Memory B cell (primary cell): Measurements from ENCODE around the gene CNPY1.

Source experiments
- ATAC-seq: fragments of 150-1000 bp; cut with Tn5 transposase; 2 replicates; pipeline ENCODE4 v1.10.0; 2021; ENCODE audit warnings: low read depth, mild to moderate bottlenecking, moderate library complexity
- DNase-seq, 2 donors: peaks; one replicate each; pipeline ENCODE4 v3.0.0; 2022; ENCODE audit warnings: low spot score in 2 of 2
- H3K27ac Mint-ChIP-seq: one replicate; pipeline ENCODE4 v1.8.0; 2022; ENCODE audit warnings: mild to moderate bottlenecking, moderate library complexity, mixed read lengths
- H3K27me3 Mint-ChIP-seq: one replicate; pipeline ENCODE4 v1.8.0; 2022; ENCODE audit warnings: mixed read lengths
- H3K36me3 Mint-ChIP-seq: one replicate; pipeline ENCODE4 v1.8.0; 2022; ENCODE audit warnings: mild to moderate bottlenecking, mixed read lengths
- H3K4me1 Mint-ChIP-seq: one replicate; pipeline ENCODE4 v1.8.0; 2022; ENCODE audit warnings: mixed read lengths
- H3K4me3 Mint-ChIP-seq: one replicate; pipeline ENCODE4 v1.8.0; 2022; ENCODE audit warnings: mild to moderate bottlenecking, moderate library complexity, mixed read lengths
- H3K9me3 Mint-ChIP-seq: one replicate; pipeline ENCODE4 v1.8.0; 2022; ENCODE audit warnings: mixed read lengths

Gene CNPY1

DNA sequence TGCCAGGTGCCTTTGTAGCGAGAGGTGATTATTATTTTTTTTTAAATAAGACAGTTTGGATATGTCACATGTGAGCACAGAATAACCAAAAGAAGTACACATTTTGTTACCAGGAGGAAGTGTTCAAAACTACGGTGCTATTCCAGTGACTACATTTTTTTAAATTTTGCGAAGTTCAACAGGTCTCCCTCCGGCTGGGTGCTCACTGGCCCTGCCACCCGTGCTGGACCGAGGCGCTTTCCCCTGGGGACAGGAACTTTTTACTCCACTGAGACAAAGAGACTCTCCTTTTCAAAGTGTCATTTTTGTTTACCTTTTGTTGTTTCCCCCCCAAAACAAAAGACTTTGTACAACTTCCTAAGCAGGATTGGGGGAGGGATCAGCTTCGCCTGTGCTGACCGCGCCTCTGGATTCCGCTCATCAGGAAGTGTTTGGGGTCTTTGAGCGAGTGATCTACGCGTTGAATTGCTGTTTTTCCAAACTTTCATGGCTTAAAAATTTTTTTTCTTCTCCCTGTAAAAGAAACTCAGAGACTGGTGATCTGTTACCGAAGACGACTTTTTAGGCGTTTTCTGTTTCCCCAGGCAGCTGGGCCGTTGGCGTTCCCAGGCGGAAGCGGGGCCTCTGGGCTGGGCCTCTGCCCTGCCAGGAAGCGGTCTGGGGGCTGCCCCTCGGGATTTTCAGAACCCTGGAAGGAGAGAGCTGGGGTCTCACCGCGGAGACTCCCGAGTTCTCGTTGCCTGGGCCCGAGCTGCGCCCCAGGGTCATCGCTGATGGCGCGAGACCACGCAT, 81.2 kb downstream of the CNPY1 start:
- no peak for DNase-seq

DNA sequence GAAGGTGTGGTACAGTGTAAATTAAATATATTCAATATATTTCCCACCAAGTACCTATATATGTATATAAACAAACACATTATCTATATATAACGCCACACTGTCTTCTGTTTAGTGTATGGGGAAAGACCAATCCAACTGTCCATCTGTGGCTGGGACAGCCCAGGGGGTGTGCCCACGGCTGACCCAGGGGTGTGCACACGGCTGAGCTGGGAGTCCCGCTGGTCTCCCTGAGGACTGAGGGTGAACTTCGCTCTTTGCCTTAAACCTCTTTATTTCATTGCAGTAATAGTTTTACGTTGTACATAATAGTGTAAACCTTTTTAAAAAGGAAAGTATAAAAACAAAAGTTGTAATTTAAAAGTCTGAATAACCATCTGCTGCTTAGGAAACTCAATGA, 82.2 kb downstream of the CNPY1 start:
- DNase-seq, result no peak
- Mint-ChIP-seq H3K4me3 (no peak overlapping the region), H3K36me3 (peaks cover 2% of the 10 kb centered on the region), H3K4me1 (peaks cover 6% of the 10 kb centered on the region), H3K9me3 (no peaks in the 10 kb centered on the region), H3K27me3 (peaks cover 30% of the 10 kb centered on the region), H3K27ac (no peak overlapping the region)
- no peak for ATAC-seq

More for the DNA sequence above, 81.2 kb downstream of the CNPY1 start:
- no peak overlapping the region for H3K4me3 Mint-ChIP-seq
- ATAC-seq, result no peak
- H3K27ac Mint-ChIP-seq, result no peak overlapping the region
- H3K4me1 Mint-ChIP-seq, result peaks cover 2% of the 10 kb centered on the region
- H3K9me3 Mint-ChIP-seq, result no peaks in the 10 kb centered on the region
- peaks cover 29% of the 10 kb centered on the region for H3K27me3 Mint-ChIP-seq
- peaks cover 2% of the 10 kb centered on the region for H3K36me3 Mint-ChIP-seq

DNA sequence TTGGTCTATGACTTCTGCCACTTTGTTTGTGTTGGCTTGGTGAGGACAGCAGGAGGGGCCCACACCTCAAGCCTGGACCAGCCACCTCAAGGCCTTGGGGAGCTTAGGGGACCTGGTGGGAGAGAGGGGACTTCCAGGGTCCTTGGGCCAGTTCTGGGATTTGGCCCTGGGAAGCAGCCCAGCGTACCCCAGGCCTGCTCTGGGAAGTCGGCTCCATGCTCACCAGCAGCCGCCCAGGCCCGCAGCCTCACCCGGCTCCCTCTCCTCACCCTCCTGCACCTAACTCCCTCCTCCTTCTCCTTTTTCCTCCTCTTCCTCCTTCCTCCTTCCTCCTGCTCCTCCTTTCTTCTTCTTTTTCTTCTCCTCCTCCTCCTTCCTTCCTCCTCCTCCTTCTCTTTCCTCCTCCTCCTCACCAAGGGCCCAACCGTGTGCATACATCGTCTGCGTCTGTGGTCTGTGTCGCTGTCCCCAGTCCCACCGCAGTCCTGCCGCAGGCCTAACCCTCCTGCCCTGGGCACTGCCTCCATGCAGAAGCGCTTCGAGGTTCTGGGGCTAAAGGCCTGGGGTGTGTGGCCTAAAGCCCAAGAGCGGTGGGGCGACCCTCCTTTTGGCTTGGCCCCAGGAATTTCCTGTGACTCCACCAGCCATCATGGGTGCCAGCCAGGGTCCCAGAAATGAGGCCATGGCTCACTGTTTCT, 83.1 kb downstream of the CNPY1 start:
- DNase-seq (no peak), ATAC-seq (no peak)
- Mint-ChIP-seq H3K36me3 (peaks cover 2% of the 10 kb centered on the region), H3K27me3 (peaks cover 26% of the 10 kb centered on the region), H3K27ac (no peak overlapping the region), H3K4me1 (peaks cover 7% of the 10 kb centered on the region), H3K4me3 (no peak overlapping the region), H3K9me3 (no peaks in the 10 kb centered on the region)

DNA sequence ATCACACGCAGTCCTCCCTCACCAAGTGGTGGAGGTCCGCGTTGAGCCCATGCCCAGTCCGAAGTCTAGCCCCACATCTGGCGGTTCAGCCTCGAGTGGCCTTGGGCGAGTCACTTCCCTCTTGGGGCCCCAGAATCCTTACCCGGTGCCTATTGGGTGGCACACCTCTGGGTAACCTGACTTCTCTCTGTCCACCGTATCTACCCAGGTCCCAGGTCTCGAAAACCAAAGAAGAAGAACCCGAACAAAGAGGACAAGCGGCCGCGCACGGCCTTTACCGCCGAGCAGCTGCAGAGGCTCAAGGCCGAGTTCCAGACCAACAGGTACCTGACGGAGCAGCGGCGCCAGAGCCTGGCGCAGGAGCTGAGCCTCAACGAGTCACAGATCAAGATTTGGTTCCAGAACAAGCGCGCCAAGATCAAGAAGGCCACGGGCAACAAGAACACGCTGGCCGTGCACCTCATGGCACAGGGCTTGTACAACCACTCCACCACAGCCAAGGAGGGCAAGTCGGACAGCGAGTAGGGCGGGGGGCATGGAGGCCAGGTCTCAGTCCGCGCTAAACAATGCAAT, 84.1 kb downstream of the CNPY1 start:
- Mint-ChIP-seq H3K27ac (no peak overlapping the region), H3K4me1 (peaks cover 7% of the 10 kb centered on the region), H3K27me3 (peaks cover 26% of the 10 kb centered on the region), H3K36me3 (peaks cover 2% of the 10 kb centered on the region), H3K4me3 (no peak overlapping the region), H3K9me3 (no peaks in the 10 kb centered on the region)
- ATAC-seq, result no peak
- no peak for DNase-seq

DNA sequence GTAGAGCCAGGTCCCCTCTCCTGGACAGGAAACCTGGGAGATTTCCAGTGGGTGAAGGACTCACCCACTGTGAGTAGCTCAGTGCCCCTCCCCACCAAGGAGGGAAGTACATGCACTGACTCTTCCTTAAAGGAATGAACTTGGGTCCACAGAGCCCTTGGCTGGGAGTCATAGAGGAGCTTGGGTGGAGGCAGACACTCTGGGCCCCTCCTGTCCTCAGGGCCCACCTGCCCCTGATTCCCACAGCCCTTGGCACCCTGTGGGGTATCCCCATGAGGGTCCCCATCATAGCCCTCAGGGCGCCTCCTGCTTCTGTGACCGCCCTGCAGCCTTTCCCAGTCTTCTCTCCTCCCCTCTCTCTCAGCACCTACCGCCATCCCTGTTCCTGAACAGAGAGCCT, 84.7 kb downstream of the CNPY1 start:
- DNase-seq (no peak), ATAC-seq (no peak)
- H3K36me3 Mint-ChIP-seq, result peaks cover 2% of the 10 kb centered on the region
- no peaks in the 10 kb centered on the region for H3K9me3 Mint-ChIP-seq
- H3K27me3 Mint-ChIP-seq, result peaks cover 26% of the 10 kb centered on the region
- no peak overlapping the region for H3K4me3 Mint-ChIP-seq
- H3K4me1 Mint-ChIP-seq, result peaks cover 7% of the 10 kb centered on the region
- no peak overlapping the region for H3K27ac Mint-ChIP-seq

DNA sequence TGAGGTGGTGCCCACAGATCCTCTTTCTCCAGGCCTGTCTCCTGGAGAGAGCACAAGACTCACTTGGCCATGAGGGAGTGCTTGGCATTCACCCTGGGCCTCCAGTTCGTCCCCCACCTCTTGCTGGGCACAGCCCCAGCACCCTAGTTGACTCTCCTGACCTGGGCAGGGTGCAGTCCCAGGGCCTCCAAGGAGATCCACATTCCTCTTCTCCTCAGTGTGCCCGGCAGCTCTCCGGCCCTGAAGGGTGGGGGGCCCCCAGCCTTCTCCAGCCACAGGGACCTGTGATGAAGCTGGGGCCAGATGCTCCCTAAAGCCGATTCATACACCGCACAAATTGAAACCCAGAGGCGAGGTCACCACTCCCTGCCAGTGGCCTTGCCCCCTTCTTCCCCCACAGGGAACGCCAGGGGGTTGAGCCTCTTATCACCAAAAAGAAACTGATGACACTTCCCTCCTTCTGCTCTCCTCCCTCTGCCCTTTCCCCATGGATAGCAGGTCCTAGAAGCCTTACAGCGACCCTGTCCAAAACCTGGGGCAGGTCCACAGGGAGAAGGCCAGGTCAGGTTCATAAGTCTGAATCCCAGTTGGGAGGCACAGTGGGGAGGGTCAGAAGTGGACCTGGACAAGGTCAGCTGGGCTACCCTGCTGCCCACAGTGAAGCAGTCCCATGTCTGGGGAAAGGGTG, 85.3 kb downstream of the CNPY1 start:
- Mint-ChIP-seq H3K27ac (no peak overlapping the region), H3K9me3 (peaks cover 2% of the 10 kb centered on the region), H3K4me3 (no peak overlapping the region), H3K4me1 (peaks cover 10% of the 10 kb centered on the region), H3K36me3 (peaks cover 2% of the 10 kb centered on the region), H3K27me3 (peaks cover 29% of the 10 kb centered on the region)
- no peak for DNase-seq
- no peak for ATAC-seq

DNA sequence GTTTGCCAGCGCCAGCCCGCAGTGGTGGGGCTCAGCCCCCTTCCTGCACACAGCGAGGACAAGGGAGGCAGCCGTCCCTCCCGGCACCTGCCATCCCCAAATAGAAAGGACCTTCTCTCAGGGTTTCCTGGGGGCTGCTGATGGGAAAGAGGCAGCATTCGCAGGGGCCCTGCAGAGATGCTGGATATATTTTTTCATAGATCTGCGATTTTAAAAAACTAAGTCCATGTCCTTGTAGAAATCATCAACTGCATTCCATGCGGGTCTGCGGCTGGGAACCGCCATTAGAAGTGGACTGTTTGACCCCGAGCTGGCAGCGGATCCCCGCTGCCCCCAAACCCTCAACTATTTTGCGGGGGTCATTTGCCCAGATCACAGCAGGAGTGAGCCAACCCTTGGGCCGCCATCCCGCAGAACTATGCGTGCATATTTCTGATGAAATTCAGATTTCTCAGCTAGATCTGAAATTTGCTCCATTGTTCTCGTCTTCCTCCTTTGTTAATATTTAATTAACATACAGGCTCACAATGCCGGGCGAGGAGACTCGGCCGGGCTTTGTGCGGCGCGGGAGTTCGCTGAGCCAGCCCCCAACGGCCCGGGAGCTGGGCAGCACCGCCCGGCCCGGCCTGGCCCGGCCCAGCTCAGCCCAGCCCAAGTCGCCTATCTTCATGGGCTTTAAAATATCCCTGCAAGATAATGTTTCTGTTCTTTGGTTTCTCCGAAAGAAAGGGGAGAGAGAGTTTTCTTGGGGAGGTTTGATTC, 86.5 kb downstream of the CNPY1 start:
- Mint-ChIP-seq H3K36me3 (peaks cover 2% of the 10 kb centered on the region), H3K4me1 (peaks cover 10% of the 10 kb centered on the region), H3K4me3 (no peak overlapping the region), H3K27me3 (peaks cover 35% of the 10 kb centered on the region), H3K27ac (peak overlapping the region; percentile 68), H3K9me3 (peaks cover 2% of the 10 kb centered on the region)
- no peak for ATAC-seq
- no peak for DNase-seq

DNA sequence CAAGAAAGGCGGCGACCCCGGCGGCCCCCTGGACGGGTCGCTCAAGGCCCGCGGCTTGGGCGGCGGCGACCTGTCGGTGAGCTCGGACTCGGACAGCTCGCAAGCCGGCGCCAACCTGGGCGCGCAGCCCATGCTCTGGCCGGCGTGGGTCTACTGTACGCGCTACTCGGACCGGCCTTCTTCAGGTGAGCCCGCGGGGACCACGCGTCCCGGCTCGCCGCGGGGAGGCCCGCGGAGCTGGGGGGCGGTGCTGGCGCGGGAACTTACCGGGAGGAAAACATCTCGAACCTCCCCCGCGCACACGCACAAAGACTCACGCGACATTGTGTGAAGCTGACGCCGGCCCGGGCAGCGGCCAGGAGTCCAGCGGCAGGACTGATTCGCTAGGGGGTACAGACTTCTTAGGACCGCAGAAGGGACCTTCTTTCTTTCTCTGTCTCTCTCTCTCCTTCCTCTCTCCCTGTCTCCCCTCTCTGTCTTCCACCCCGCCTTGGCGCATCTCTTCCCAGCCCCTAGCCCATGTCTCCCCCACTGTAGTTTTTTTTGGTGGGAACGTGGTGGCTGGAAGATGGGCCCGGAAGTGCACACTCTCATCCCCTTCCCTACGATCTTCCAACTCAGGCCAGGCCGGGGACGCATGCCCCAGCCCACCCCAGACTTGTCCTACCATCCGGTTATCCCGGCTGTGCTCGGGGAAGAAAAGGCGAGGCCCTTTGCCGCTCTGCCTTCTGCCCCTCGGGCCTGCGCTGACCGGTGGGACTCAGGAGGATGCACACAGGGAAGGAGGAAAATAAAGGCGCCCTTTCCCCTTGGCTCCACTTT, 87.3 kb downstream of the CNPY1 start:
- H3K4me3 Mint-ChIP-seq, result peak overlapping the region; percentile 43
- ATAC-seq (no peak), DNase-seq (no peak)
- peaks cover 2% of the 10 kb centered on the region for H3K9me3 Mint-ChIP-seq
- H3K36me3 Mint-ChIP-seq, result peaks cover 2% of the 10 kb centered on the region
- peaks cover 36% of the 10 kb centered on the region for H3K27me3 Mint-ChIP-seq
- H3K27ac Mint-ChIP-seq, result peak overlapping the region; percentile 68
- peaks cover 10% of the 10 kb centered on the region for H3K4me1 Mint-ChIP-seq

DNA sequence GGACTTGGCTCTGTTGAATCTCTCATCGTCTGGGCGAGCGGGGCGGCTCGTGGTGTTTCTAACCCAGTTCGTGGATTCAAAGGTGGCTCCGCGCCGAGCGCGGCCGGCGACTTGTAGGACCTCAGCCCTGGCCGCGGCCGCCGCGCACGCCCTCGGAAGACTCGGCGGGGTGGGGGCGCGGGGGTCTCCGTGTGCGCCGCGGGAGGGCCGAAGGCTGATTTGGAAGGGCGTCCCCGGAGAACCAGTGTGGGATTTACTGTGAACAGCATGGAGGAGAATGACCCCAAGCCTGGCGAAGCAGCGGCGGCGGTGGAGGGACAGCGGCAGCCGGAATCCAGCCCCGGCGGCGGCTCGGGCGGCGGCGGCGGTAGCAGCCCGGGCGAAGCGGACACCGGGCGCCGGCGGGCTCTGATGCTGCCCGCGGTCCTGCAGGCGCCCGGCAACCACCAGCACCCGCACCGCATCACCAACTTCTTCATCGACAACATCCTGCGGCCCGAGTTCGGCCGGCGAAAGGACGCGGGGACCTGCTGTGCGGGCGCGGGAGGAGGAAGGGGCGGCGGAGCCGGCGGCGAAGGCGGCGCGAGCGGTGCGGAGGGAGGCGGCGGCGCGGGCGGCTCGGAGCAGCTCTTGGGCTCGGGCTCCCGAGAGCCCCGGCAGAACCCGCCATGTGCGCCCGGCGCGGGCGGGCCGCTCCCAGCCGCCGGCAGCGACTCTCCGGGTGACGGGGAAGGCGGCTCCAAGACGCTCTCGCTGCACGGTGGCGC, 88.1 kb downstream of the CNPY1 start, which contains the start of gene EN2:
TSS of gene EN2 (plus strand) at position 19 of the 767 bp plus-strand sequence. CDS start at position 268, 249 bp downstream.
- ATAC-seq (no peak), DNase-seq (peak in 1 of 2 donors; percentile 35)
- H3K4me3 Mint-ChIP-seq, result peak within 1 kb of the TSS; percentile 71
- no peaks in the 10 kb centered on the region for H3K36me3 Mint-ChIP-seq
- H3K4me1 Mint-ChIP-seq, result peaks cover 8% of the 10 kb centered on the region
- peak within 1 kb of the TSS; percentile 68 for H3K27ac Mint-ChIP-seq
- peaks cover 2% of the 10 kb centered on the region for H3K9me3 Mint-ChIP-seq
- peaks cover 31% of the 10 kb centered on the region for H3K27me3 Mint-ChIP-seq

DNA sequence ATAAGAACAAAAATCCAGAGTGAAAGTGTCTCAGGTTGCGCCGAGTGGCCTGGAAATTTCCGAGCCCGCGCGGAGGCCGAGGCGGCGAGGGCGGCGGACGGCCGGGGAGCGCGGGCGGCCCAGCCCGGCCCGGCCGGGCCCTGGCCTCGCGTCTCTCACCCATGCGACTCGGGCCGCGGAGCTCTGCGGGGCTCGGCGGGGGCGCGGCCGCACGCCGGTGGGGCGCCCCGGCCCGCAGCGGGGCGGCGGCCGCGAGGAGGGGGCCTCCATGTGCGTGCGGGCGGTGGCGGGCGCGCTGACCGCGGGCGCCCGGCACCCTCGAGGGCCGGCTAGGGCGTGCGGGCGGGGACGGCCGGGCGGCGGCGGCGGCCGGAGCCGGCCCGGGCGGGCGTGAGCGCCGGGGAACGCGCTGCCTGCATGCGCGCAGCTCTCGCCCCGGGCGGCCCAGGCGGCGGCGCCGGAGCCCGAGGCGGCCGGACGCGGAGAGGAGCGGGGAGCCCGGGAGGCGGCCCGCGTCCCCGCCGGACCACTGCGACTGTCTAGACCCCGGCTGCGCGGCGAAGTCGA, 88.7 kb downstream of the CNPY1 start:
- no peaks in the 10 kb centered on the region for H3K36me3 Mint-ChIP-seq
- H3K9me3 Mint-ChIP-seq, result peaks cover 2% of the 10 kb centered on the region
- ATAC-seq, result no peak
- no peak overlapping the region for H3K27ac Mint-ChIP-seq
- H3K27me3 Mint-ChIP-seq, result peaks cover 34% of the 10 kb centered on the region
- peaks cover 8% of the 10 kb centered on the region for H3K4me1 Mint-ChIP-seq
- peak in 1 of 2 donors; percentile 37 for DNase-seq
- H3K4me3 Mint-ChIP-seq, result peak overlapping the region; percentile 56

DNA sequence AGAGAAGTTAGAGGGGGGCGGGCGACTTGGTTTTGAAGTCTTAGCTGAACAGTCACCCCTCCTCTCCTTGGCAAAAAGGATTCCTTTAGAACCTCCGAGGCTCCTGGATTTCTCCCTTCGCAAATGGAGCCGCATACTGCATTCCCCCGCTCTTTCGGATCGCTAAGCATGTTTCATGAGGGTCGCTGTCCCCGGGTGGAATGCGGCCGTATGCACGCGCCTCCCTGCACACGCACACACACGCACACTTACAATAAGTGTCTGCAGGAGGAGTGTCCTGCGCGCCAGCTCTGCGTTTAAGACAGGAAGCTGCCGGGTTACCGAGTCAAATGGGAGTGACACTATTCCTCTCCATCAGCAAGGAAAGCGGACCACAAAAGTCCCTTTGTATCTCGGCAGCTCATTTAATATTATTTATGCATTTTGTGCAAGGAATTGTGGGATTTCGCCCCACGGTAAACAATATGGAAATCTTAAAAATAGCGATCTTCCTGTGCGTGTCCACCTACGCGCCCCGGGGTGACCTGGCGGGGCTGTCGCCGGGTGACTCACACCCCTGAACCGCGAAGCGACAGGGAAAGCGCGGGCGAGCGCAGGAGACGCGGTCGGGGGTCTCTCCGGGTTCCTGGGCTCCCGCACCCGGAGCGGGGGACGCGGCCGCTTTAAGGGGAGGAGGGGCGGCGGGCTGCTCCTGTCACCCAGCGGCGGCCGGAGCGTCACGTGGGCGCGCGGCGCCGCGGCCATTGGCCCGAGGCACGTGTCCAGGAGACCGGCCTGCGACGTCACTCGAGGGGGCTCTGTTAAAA, 89.4 kb downstream of the CNPY1 start:
- peaks cover 2% of the 10 kb centered on the region for H3K9me3 Mint-ChIP-seq
- no peak for DNase-seq
- H3K4me3 Mint-ChIP-seq, result peak overlapping the region; percentile 71
- peak overlapping the region; percentile 70 for H3K27ac Mint-ChIP-seq
- ATAC-seq, result no peak
- H3K4me1 Mint-ChIP-seq, result peaks cover 8% of the 10 kb centered on the region
- peaks cover 29% of the 10 kb centered on the region for H3K27me3 Mint-ChIP-seq
- H3K36me3 Mint-ChIP-seq, result no peaks in the 10 kb centered on the region
